IPS-18a (cell line): ENCODE measurements around the gene SEH1L.

ENCODE experiments used
- H3K27ac ChIP-seq: one replicate; pipeline ENCODE4 v1.5.1; 2013; ENCODE audit warnings: low read length
- H3K27me3 ChIP-seq: one replicate; pipeline ENCODE4 v1.6.1; 2013; ENCODE audit warnings: mild to moderate bottlenecking, low read length; ENCODE audit not compliant: control insufficient read depth, insufficient read depth
- H3K36me3 ChIP-seq: one replicate; pipeline ENCODE4 v1.6.1; 2013; ENCODE audit warnings: low read depth, low read length; ENCODE audit not compliant: control insufficient read depth
- H3K4me1 ChIP-seq: one replicate; pipeline ENCODE4 v1.6.1; 2013; ENCODE audit warnings: low read depth, low read length; ENCODE audit not compliant: control insufficient read depth
- H3K4me3 ChIP-seq: one replicate; pipeline ENCODE4 v1.5.1; 2013; ENCODE audit warnings: low read length
- H3K9ac ChIP-seq: one replicate; pipeline ENCODE4 v1.6.1; 2013; ENCODE audit warnings: mild to moderate bottlenecking, low read length, moderate library complexity
- H3K9me3 ChIP-seq: one replicate; pipeline ENCODE4 v1.6.1; 2013; ENCODE audit warnings: low read depth, low read length; ENCODE audit not compliant: control insufficient read depth

The SEH1L gene

DNA sequence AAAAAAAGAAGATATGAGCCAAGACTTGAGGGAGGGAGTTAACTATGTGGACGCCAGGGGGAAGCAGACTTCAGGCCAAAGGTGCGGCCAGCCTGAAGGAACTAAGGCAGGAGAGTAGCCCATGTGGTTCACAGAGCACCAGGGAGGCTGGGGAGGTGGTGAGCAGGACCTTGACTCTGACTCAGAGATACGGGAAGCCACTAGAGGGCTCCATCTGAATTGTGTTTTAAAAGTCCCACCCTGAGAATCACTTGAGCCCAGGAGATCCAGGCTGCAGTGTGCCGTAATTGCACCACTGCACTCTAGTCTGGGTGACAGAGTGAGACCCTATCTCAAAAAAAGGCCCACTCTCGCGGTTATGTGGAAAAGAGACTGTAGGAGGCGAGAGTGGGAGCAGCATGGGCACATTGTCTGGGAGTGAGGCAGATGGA lies 55.7 kb downstream of the SEH1L start:
- Histone ChIP-seq H3K4me3 (no peak overlapping the region), H3K27me3 (no peaks in the 10 kb centered on the region), H3K9ac (no peak overlapping the region), H3K36me3 (peaks cover 12% of the 10 kb centered on the region), H3K4me1 (no peaks in the 10 kb centered on the region), H3K9me3 (no peaks in the 10 kb centered on the region), H3K27ac (no peak overlapping the region)

DNA sequence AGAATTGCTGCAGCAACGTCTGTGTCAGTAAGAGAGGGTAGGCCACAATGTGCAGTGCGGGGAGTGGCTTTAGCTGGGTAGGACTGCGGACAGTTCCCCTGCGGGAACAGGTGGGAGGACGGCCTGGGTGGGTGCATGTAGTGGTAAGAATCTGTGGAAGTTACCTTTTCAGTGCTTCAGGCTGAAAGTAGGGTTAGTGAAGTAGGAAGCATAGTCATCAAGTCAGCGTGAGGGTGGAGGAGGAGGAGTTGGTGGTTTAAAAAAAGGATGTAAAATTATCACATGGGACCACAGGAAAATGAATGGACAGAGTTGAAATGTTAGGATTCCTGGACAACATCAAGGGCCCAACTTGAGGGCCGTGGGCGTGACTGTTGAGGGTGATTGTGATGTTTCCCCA lies 56.6 kb downstream of the SEH1L start:
- Histone ChIP-seq H3K9me3 (no peaks in the 10 kb centered on the region), H3K27ac (no peak overlapping the region), H3K36me3 (peaks cover 21% of the 10 kb centered on the region), H3K4me1 (no peaks in the 10 kb centered on the region), H3K4me3 (no peak overlapping the region), H3K27me3 (no peaks in the 10 kb centered on the region), H3K9ac (no peak overlapping the region)

DNA sequence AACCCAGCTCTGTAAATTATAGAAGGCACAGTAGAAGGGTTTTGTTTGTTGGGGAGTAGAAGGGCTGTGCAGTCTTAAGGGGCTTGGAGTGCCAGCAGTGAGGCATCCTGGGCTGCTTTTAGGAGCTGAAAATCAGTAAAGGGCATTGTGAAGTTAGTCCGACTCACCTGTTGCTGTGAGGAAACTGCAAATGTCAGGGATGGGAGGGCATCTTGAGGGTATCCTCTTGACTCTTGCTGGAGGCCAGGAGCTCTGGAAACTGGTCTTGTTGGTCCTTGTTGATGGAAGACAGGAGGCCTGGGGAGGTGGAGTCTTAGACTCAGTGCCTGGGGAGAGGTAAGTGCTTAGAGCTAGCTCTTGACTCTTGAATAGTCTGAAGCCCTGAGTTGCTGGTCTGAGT lies 57.5 kb downstream of the SEH1L start:
- no peaks in the 10 kb centered on the region for H3K9me3 ChIP-seq
- H3K4me1 ChIP-seq: no peaks in the 10 kb centered on the region
- H3K4me3 ChIP-seq: no peak overlapping the region
- H3K27ac ChIP-seq: no peak overlapping the region
- H3K36me3 ChIP-seq: peaks cover 24% of the 10 kb centered on the region
- no peaks in the 10 kb centered on the region for H3K27me3 ChIP-seq
- no peak overlapping the region for H3K9ac ChIP-seq

DNA sequence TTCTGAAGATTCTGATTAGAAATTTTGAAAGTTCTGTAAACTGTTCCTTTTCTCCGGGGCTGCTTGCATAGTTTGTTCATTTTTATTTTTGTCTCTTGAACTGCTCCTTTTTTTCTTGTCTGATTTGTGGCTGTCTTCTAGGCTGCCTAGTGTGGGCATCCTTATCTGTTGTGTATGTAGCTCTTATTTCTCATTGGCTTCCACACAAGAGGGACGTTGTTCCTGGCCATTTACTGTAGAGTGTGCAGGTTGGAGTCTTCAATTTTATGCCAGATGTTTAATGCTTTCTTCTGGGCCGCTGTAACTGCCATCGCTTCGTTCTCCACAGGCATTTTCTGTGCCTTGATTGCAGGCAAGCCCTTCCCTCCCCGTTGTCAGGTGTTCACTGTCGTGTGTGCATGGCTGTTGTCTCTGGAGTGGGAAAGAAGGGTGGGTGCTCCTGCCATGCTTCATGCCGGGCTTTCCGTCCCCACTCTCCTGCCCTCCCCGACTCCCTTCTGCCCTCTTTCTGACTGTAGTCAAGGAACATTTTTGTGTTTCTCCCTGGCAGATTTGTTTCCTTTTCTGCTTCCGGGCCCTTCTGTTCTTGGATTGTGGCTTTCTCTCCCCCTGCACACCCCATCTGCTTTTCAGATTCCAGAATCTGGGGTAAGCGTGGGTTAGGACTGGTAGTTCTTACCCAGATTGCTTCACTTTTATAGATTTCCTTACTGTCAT lies 58.9 kb downstream of the SEH1L start:
- Histone ChIP-seq H3K4me1 (no peaks in the 10 kb centered on the region), H3K36me3 (peaks cover 22% of the 10 kb centered on the region), H3K9ac (no peak overlapping the region), H3K4me3 (no peak overlapping the region), H3K9me3 (no peaks in the 10 kb centered on the region), H3K27ac (no peak overlapping the region), H3K27me3 (no peaks in the 10 kb centered on the region)

DNA sequence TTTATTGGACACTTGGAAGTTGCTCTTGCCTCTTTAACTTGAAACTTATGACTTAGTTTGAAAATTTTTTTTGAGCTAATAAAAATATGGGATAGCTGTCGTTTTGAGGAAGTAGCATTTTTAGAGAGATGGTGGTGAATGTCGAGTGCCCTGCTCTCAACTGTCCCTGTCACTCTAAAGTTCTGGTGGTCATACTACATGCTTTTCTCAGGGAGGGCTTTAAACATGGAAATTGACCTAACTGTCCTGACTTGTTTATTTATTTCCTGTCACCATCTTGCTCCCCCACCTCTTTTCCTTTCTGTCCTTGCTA lies 59.4 kb downstream of the SEH1L start:
- peaks cover 26% of the 10 kb centered on the region for H3K36me3 ChIP-seq
- no peak overlapping the region for H3K9ac ChIP-seq

DNA sequence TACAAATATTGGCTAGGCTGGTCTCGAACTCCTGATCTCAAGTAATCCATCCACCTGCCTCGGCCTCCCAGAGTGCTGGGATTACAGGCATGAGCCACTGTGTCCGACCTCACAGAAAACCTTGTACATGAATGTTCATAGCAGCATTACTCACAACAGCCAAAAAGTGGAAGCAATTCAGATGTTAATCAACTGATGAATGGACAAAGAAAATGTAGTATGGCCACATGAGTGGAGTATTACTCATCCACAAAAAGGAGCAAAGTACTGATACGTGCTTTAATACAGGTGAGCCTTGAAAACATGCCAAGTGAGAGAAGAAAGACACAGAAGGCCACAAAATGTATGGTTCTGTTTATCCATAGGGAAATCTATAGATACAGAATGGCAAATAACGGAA lies 63.9 kb downstream of the SEH1L start:
- Histone ChIP-seq H3K9ac (no peak overlapping the region), H3K9me3 (no peaks in the 10 kb centered on the region), H3K4me3 (no peak overlapping the region), H3K36me3 (peaks cover 62% of the 10 kb centered on the region), H3K27me3 (no peaks in the 10 kb centered on the region), H3K27ac (no peak overlapping the region), H3K4me1 (no peaks in the 10 kb centered on the region)

More for the DNA sequence above, 59.4 kb downstream of the SEH1L start:
- Histone ChIP-seq H3K27me3 (no peaks in the 10 kb centered on the region), H3K9me3 (no peaks in the 10 kb centered on the region), H3K4me1 (no peaks in the 10 kb centered on the region), H3K27ac (no peak overlapping the region), H3K4me3 (no peak overlapping the region)

DNA sequence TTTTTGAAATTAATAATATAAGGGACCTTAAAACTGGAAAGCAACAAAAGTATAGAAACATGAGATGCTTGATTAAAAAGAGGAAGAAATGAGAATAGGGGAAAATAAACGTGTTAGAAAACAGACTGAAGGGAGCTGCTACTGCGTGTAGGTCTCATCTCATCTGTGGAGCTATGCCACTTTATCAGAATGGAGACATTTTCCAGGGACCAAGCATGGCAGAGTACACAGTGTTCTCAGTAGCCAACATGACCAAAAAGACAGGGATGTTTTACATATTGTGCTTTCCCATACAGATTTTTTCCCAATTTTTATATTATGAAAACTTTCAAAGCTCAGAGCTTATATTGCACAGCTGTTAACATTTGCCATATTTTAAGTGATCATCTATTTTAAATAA lies 66.4 kb downstream of the SEH1L start:
- H3K36me3 ChIP-seq: peaks cover 71% of the 10 kb centered on the region
- no peaks in the 10 kb centered on the region for H3K9me3 ChIP-seq
- no peaks in the 10 kb centered on the region for H3K27me3 ChIP-seq
- no peak overlapping the region for H3K27ac ChIP-seq
- H3K4me3 ChIP-seq: no peak overlapping the region
- no peak overlapping the region for H3K9ac ChIP-seq
- H3K4me1 ChIP-seq: no peaks in the 10 kb centered on the region

DNA sequence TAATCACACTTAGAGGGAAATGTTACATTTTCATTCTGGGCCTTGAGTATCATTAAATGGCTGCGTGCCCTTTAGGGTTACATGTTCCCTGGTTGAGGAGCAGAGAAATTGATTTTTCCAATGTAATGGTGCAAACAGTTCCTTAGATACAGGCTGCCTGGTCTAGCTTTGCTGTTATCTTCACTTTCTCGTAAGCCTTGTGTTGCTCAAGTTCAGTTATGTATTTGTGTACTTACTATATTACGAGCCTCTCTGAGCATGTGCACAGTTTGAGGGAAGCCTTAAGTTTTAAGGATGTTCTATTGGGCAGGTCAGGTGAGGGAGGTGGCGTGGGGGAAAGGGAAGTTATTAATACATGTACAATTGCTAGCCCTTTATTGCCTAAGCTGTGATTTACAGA lies 67.0 kb downstream of the SEH1L start:
- no peak overlapping the region for H3K9ac ChIP-seq
- no peak overlapping the region for H3K27ac ChIP-seq
- H3K4me3 ChIP-seq: no peak overlapping the region
- no peaks in the 10 kb centered on the region for H3K9me3 ChIP-seq
- peaks cover 68% of the 10 kb centered on the region for H3K36me3 ChIP-seq
- no peaks in the 10 kb centered on the region for H3K4me1 ChIP-seq
- no peaks in the 10 kb centered on the region for H3K27me3 ChIP-seq

DNA sequence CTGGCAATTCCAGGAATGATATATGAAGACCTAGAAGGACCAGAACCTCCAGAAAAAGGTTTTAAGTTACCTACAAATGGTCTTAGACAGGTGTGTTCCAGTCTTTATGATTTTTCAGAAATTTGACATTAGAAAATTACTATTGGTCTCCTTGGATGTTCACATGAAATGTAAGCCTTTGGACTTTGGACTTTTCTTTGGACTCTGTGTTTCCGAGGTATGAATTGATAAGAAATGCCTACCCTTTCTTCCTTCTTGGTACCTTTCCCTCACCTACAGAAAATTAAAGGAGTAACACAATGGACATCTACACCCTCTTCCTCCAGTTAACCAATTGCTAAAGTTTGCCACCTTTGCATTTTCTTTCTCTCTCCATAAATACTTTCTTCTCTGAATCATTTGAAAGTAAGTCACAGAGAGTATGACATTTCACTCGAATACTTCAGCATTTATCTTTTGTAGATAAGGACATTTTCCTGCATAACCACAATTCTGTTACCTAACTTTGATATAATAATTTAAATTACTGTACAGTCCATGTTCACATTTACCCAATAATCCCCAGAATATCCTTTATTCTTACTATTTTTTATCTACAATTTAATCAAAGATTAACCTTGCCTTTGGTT lies 69.5 kb downstream of the SEH1L start:
- Histone ChIP-seq H3K9me3 (no peaks in the 10 kb centered on the region), H3K27ac (no peak overlapping the region), H3K4me3 (no peak overlapping the region), H3K27me3 (no peaks in the 10 kb centered on the region), H3K9ac (no peak overlapping the region), H3K36me3 (peaks cover 72% of the 10 kb centered on the region), H3K4me1 (no peaks in the 10 kb centered on the region)

DNA sequence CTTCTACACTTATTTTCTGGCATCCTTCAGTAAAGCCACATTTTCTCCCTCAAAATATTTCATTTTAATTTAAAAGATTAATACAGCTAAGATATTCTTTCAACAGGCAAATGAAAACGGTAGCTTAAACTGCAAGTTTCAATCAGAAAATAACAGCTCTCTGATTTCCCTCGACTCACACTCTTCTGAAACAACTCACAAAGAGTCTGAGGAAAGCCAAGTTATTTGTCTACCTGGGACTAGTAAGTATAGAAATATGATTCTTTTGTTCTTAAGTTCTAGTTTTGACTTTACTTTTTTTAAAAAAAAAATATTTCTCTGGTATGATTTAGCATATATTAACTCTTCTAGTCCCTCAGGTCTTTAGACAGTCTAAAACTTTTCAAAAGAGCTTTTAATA lies 70.6 kb downstream of the SEH1L start:
- Histone ChIP-seq H3K36me3 (peaks cover 66% of the 10 kb centered on the region), H3K9ac (no peak overlapping the region), H3K4me3 (no peak overlapping the region)

DNA sequence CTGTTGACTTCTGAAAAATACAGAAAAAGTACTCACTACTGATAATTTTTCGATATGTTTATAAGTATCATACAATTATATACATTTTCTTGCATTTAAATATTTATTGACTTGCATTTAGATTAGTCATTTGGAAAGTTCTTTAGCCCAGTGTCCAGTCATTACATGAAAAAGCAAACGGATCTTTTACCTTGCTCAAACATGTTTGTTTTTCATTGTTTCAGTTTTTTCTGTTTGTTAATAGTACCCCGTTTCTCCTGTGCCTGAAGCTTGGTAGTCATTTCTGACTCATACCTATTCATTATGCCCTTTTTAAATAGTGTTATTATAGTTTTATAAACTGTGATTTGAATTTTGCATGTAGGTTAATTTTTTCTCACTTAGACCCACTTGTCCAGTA lies 71.5 kb downstream of the SEH1L start:
- no peaks in the 10 kb centered on the region for H3K27me3 ChIP-seq
- H3K36me3 ChIP-seq: peaks cover 61% of the 10 kb centered on the region
- no peaks in the 10 kb centered on the region for H3K4me1 ChIP-seq
- H3K27ac ChIP-seq: no peak overlapping the region
- H3K9me3 ChIP-seq: no peaks in the 10 kb centered on the region
- H3K4me3 ChIP-seq: no peak overlapping the region
- H3K9ac ChIP-seq: no peak overlapping the region

More for the DNA sequence above, 70.6 kb downstream of the SEH1L start:
- Histone ChIP-seq H3K27me3 (no peaks in the 10 kb centered on the region), H3K27ac (no peak overlapping the region), H3K4me1 (no peaks in the 10 kb centered on the region), H3K9me3 (no peaks in the 10 kb centered on the region)

DNA sequence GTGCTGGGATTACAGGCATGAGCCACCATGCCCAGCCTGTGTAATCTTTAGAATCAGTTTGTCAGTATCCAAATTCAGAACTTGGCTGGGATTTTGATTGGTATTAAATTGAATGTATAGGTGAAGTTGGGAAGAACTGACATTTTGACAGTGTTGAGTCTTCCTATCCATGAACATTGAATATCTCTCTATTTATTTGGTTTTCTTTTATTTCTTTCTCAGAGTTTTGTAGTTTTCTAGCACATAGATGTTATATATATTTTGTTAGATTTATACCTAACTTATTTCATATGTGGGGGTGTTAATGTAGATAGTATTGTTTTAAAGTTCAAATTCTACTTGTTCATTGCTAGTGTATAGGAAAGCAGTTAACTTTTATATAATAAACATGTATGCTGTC lies 74.8 kb downstream of the SEH1L start:
- H3K36me3 ChIP-seq: peaks cover 47% of the 10 kb centered on the region
- no peaks in the 10 kb centered on the region for H3K27me3 ChIP-seq
- no peaks in the 10 kb centered on the region for H3K9me3 ChIP-seq

More for the DNA sequence above, 74.8 kb downstream of the SEH1L start:
- no peak overlapping the region for H3K27ac ChIP-seq
- H3K9ac ChIP-seq: no peak overlapping the region
- no peaks in the 10 kb centered on the region for H3K4me1 ChIP-seq
- no peak overlapping the region for H3K4me3 ChIP-seq
